ENCODE results near the gene GPATCH2L.

GPATCH2L gene

GRCh38 chr14:76136476-76137110 is 15.1 kb upstream of the GPATCH2L start:
- H3K27ac ChIP-seq, result no peak overlapping the region
- no peak for TF ChIP-seq ZFX (IDR thresholded peaks at IDR 0.05; ENCODE audit: borderline replicate concordance)
- TF ChIP-seq CTCF (IDR thresholded peaks at IDR 0.05), result no peak

GRCh38 chr14:76138119-76138757 is 13.5 kb upstream of the GPATCH2L start:
- H3K27ac ChIP-seq, result no peak overlapping the region
- TF ChIP-seq CTCF (IDR thresholded peaks at IDR 0.05) (no peak), ZFX (IDR thresholded peaks at IDR 0.05; ENCODE audit: borderline replicate concordance) (no peak)

- no peak overlapping the region for H3K27ac ChIP-seq
- no peak for TF ChIP-seq CTCF (IDR thresholded peaks at IDR 0.05)
- TF ChIP-seq ZFX (IDR thresholded peaks at IDR 0.05; ENCODE audit: borderline replicate concordance), result no peak
Measured at GRCh38 chr14:76138758-76139723, 12.7 kb upstream of the GPATCH2L start.

GRCh38 chr14:76143642-76144041 is 8.1 kb upstream of the GPATCH2L start:
- H3K27ac ChIP-seq, result no peak overlapping the region
- no peak for TF ChIP-seq CTCF (IDR thresholded peaks at IDR 0.05)
- TF ChIP-seq ZFX (IDR thresholded peaks at IDR 0.05; ENCODE audit: borderline replicate concordance), result no peak

- no peak overlapping the region for H3K27ac ChIP-seq
- TF ChIP-seq CTCF (IDR thresholded peaks at IDR 0.05), result no peak
- TF ChIP-seq ZFX (IDR thresholded peaks at IDR 0.05; ENCODE audit: borderline replicate concordance), result no peak
Measured at GRCh38 chr14:76146976-76147375, 4.7 kb upstream of the GPATCH2L start.

- no peak overlapping the region for H3K27ac ChIP-seq
- TF ChIP-seq ZFX (IDR thresholded peaks at IDR 0.05; ENCODE audit: borderline replicate concordance), result no peak
- TF ChIP-seq CTCF (IDR thresholded peaks at IDR 0.05), result no peak
Measured at GRCh38 chr14:76149196-76149595, 2.5 kb upstream of the GPATCH2L start.
